Measurements from ENCODE around the gene SPIN3.
A peak's percentile ranks its signal among the peaks of the same experiment; 100 is the strongest.
"Not testable (repeated sequence)": the region's sequence is repeated elsewhere in the genome, so short reads cannot be mapped to it uniquely, and the experiment has no call there.

The SPIN3 gene

DNA sequence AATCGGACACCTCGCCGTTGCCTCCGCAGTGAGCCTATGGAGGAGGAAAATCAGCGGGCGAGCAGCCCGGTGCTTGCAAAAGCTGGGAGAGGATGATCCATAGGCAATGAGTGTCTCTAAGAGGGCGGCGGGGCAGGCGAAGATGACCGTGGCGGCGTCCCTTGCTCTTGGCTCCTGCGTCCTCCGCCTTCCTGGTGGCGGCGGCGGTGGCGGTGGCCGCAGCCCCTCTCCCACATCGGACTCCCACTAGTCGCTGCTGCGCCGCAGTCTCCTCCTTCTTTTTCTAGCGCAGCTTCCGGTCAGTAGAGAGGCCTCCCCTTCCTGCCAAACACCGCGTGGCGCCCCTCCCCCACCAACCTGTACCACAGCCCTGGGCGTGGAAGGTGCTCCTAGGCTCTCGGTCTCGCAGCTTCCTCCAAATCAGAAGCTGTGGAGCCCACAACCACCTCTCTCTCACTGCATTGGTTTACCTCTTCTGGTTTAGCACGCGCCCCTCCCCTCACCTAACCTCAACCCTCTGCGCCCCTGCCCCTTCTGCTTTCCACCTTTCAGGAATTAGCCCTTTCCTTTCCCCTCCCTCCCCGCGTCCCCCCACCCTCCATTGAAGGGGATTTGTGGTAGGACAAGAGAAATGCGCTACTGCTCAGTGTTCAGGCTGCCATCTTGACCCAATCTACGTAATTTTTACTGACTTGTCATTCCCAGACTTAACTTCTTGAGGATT lies at the start of gene SPIN3:
Gene SPIN3, minus strand, starts transcription at position 271 of the 724 bp plus-strand sequence. CDS start 594 bp downstream, outside the sequence.
- TF ChIP-seq, protein P1, sequence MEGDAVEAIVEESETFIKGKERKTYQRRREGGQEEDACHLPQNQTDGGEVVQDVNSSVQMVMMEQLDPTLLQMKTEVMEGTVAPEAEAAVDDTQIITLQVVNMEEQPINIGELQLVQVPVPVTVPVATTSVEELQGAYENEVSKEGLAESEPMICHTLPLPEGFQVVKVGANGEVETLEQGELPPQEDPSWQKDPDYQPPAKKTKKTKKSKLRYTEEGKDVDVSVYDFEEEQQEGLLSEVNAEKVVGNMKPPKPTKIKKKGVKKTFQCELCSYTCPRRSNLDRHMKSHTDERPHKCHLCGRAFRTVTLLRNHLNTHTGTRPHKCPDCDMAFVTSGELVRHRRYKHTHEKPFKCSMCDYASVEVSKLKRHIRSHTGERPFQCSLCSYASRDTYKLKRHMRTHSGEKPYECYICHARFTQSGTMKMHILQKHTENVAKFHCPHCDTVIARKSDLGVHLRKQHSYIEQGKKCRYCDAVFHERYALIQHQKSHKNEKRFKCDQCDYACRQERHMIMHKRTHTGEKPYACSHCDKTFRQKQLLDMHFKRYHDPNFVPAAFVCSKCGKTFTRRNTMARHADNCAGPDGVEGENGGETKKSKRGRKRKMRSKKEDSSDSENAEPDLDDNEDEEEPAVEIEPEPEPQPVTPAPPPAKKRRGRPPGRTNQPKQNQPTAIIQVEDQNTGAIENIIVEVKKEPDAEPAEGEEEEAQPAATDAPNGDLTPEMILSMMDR (IDR thresholded peaks at IDR 0.05; ENCODE audit: insufficient read depth, low read length, missing control alignments) = no peak
- no peak for DNase-seq (ENCODE audit: low read depth, low spot score)
- ChIA-PET POLR2A (no interaction called here), CTCF (interaction anchor here (0.9 to 1.5 kb wide), 2 partner anchors 18 to 578 kb away, joined by 3 to 6 read pairs; no protein-coding TSS in a partner anchor)
- H3K4me3 ChIP-seq (ENCODE audit: low read depth, low read length) = peak within 1 kb of the TSS; percentile 70

DNA sequence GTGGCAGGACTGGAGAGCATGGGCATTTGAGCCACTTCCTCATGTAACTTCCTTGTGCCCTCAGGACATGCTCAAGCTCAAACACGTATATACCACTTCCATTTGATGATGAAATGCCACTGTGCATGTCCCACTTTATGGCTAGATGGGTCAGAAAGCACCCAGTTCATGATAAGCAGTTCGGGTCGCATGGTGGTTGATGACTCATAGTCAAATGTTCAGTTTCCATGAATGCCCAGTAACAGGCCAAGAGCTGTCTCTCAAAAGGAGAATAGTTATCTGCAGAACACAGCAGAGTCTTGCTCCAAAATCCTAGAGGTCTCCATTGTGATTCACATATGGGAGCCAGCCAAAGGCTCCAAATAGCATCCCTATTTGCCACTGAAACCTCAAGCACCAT lies 48.9 kb upstream of the SPIN3 start:
- TF ChIP-seq, protein P1 (IDR thresholded peaks at IDR 0.05; ENCODE audit: insufficient read depth, low read length, missing control alignments) = no peak
- POLR2A ChIA-PET = no interaction called here
- CTCF ChIA-PET = no interaction called here
- no peak for DNase-seq (ENCODE audit: low read depth, low spot score)
- no peak overlapping the region for H3K4me3 ChIP-seq (ENCODE audit: low read depth, low read length)

DNA sequence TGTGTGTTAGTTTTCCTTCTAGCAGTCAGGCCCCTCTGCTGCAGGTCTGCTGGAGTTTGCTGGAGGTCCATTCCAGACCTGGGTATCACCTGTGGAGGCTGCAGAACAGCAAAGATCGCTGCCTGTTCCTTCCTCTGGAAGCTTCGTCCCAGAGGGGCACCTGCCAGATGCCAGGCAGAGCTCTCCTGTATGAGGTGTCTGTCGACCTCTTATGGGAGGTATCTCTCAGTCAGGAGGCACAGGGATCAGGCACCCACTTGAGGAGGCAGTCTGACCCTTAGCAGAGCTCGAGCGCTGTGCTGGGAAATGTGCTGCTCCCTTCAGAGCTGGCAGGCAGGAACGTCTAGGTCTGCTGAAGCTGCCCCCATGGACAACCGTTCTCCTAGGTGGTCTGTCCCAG lies 41.9 kb upstream of the SPIN3 start:
- POLR2A ChIA-PET; CTCF ChIA-PET; H3K4me3 ChIP-seq (ENCODE audit: low read depth, low read length); DNase-seq (ENCODE audit: low read depth, low spot score): not testable (repeated sequence)

DNA sequence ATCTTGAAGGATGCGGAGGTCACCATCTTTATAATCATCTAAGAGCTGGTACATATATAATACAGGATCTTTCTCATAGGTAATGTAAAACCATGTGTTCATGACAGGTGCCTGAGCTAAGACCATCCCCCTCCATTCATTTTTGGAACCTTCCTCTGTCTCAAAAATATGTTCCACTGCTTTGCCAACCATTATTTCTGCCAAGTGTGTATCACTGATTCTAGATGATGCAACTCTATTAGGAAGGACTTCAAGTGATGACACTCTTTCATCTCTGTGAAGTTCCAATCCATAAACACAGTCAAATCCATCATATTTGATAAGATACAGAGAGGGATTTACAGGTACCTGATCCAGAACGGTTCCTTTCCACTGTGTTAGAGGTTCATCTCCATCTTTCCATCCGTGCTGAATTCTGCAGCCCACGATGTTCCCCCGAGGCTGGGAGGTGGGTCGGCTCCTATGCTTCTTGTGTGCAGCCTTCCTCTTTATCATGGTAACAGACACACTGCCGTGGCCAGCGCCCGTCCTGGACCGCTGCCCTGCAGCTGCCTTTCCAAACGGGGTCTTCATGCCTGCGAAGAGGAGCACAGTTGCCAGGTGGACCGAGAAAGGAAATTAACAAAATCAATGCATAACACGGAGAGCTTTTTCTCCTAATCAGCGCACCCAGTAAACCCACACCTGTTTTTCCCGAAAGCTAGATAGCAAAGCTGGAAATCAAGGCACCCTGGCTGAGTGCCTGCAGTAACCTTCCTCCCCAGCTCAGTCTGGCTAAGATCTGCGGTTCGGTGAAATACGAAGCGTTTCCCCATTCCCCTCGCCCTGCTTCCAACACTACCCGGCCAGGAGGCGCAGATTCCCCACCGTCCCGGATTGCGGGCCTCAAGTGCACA lies 718 bp downstream of the SPIN3 start:
- H3K4me3 ChIP-seq (ENCODE audit: low read depth, low read length) = peak overlapping the region; percentile 70
- DNase-seq (ENCODE audit: low read depth, low spot score) = no peak
- ChIA-PET POLR2A (no interaction called here), CTCF (interaction anchor here (0.9 to 1.5 kb wide), 2 partner anchors 17 to 578 kb away, joined by 3 to 6 read pairs; no protein-coding TSS in a partner anchor)
- TF ChIP-seq, protein P1 (IDR thresholded peaks at IDR 0.05; ENCODE audit: insufficient read depth, low read length, missing control alignments) = no peak

DNA sequence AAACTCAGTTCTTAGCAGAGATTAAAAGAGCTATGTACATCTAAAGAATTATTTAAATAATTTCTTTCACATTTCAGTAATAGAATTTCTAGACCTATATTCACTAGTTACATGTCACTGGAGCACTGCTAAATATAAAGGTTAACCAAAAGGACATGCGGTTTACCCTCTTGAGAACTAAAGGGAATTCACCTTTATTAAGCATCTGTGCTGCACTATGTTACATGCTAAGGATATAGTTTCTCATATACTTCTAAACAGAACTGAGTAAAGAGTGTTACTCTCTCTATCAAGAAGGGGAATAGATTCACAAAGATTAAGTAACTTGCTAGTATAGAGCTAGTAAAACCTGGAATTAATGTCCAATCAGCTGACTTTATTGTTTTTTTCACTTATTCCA lies 7.6 kb downstream of the SPIN3 start:
- TF ChIP-seq, protein P1 (IDR thresholded peaks at IDR 0.05; ENCODE audit: insufficient read depth, low read length, missing control alignments) = no peak
- ChIA-PET POLR2A (no interaction called here), CTCF (interaction anchor here (1.3 kb wide), 1 partner anchor 9 kb away, joined by 4 read pairs; no protein-coding TSS in a partner anchor)
- no peak for DNase-seq (ENCODE audit: low read depth, low spot score)
- H3K4me3 ChIP-seq (ENCODE audit: low read depth, low read length) = no peak overlapping the region

DNA sequence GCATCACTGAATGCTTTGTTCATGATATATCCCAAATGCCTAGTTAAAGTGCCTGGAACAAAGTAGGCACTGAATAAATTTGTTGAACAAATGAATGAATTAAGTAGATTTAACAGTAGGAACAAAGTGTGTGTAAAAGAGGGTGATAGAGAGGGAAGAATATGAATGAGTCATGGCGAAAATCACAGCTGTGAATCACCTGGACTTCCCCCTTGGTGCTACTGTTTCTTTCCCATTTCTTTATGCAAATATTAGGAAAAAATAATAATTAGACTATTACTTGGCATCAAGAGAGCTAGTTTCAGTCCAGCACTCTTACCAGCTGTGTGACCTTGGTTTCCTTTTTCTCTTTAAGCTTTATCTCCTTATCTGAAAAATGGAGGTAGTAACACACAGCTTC lies 9.2 kb downstream of the SPIN3 start:
- no peak overlapping the region for H3K4me3 ChIP-seq (ENCODE audit: low read depth, low read length)
- ChIA-PET POLR2A (no interaction called here), CTCF (interaction anchor here (1.5 kb wide), 1 partner anchor 8 kb away, joined by 6 read pairs; no protein-coding TSS in a partner anchor)
- DNase-seq (ENCODE audit: low read depth, low spot score) = no peak
- TF ChIP-seq, protein P1 (IDR thresholded peaks at IDR 0.05; ENCODE audit: insufficient read depth, low read length, missing control alignments) = no peak
